Measurements from ENCODE around the gene TTLL4.

DNA sequence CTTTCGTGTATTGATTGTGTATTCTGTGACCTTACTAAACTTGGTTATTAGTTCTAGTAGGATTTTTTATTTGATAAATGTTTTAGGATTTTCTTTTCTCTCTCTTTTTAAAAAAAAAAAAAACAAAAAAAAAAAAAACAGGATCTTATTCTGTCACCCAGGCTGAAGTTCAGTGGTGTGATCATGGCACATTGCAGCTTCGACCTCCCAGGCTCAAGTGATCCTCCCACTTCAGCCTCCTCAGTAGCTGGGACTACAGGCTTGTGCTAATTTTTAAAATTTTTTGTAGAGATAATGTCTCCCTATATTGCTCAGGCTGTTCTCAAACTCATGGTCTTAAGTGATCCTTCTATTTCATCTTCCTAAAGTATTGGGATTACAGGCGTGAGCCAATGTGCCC is 19.0 kb downstream of the TTLL4 start:
- TF ChIP-seq, protein P1, sequence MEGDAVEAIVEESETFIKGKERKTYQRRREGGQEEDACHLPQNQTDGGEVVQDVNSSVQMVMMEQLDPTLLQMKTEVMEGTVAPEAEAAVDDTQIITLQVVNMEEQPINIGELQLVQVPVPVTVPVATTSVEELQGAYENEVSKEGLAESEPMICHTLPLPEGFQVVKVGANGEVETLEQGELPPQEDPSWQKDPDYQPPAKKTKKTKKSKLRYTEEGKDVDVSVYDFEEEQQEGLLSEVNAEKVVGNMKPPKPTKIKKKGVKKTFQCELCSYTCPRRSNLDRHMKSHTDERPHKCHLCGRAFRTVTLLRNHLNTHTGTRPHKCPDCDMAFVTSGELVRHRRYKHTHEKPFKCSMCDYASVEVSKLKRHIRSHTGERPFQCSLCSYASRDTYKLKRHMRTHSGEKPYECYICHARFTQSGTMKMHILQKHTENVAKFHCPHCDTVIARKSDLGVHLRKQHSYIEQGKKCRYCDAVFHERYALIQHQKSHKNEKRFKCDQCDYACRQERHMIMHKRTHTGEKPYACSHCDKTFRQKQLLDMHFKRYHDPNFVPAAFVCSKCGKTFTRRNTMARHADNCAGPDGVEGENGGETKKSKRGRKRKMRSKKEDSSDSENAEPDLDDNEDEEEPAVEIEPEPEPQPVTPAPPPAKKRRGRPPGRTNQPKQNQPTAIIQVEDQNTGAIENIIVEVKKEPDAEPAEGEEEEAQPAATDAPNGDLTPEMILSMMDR (IDR thresholded peaks at IDR 0.05), result no peak
- TF ChIP-seq, protein P2, sequence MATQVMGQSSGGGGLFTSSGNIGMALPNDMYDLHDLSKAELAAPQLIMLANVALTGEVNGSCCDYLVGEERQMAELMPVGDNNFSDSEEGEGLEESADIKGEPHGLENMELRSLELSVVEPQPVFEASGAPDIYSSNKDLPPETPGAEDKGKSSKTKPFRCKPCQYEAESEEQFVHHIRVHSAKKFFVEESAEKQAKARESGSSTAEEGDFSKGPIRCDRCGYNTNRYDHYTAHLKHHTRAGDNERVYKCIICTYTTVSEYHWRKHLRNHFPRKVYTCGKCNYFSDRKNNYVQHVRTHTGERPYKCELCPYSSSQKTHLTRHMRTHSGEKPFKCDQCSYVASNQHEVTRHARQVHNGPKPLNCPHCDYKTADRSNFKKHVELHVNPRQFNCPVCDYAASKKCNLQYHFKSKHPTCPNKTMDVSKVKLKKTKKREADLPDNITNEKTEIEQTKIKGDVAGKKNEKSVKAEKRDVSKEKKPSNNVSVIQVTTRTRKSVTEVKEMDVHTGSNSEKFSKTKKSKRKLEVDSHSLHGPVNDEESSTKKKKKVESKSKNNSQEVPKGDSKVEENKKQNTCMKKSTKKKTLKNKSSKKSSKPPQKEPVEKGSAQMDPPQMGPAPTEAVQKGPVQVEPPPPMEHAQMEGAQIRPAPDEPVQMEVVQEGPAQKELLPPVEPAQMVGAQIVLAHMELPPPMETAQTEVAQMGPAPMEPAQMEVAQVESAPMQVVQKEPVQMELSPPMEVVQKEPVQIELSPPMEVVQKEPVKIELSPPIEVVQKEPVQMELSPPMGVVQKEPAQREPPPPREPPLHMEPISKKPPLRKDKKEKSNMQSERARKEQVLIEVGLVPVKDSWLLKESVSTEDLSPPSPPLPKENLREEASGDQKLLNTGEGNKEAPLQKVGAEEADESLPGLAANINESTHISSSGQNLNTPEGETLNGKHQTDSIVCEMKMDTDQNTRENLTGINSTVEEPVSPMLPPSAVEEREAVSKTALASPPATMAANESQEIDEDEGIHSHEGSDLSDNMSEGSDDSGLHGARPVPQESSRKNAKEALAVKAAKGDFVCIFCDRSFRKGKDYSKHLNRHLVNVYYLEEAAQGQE (IDR thresholded peaks at IDR 0.05; ENCODE audit: low read depth, low read length), result no peak
- no peak for TF ChIP-seq EP300 (IDR thresholded peaks at IDR 0.05; ENCODE audit: borderline replicate concordance in 1 of 2, low read depth in 1 of 2, low read length in 1 of 2)
- no peak for TF ChIP-seq FOSL2 (IDR thresholded peaks at IDR 0.05; ENCODE audit: borderline replicate concordance, low read depth)
- TF ChIP-seq, protein P3, sequence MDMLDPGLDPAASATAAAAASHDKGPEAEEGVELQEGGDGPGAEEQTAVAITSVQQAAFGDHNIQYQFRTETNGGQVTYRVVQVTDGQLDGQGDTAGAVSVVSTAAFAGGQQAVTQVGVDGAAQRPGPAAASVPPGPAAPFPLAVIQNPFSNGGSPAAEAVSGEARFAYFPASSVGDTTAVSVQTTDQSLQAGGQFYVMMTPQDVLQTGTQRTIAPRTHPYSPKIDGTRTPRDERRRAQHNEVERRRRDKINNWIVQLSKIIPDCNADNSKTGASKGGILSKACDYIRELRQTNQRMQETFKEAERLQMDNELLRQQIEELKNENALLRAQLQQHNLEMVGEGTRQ (IDR thresholded peaks at IDR 0.05; ENCODE audit: borderline replicate concordance, low read depth, low read length), result no peak
- no peak for TF ChIP-seq NFIC (IDR thresholded peaks at IDR 0.05; ENCODE audit: borderline replicate concordance)
- TF ChIP-seq RFX5 (IDR thresholded peaks at IDR 0.05; ENCODE audit: low read length), result no peak
- TF ChIP-seq GABPA (IDR thresholded peaks at IDR 0.05; ENCODE audit: low read depth), result no peak
- no peak for TF ChIP-seq ELF1 (IDR thresholded peaks at IDR 0.05)
- TF ChIP-seq POLR2AphosphoS5 (IDR thresholded peaks at IDR 0.05; ENCODE audit: low read depth, low read length), result no peak
- no peak for TF ChIP-seq FOXJ3 (CRISPR knock-in tag; IDR thresholded peaks at IDR 0.05)
- no peak for TF ChIP-seq YY1 (IDR thresholded peaks at IDR 0.05; ENCODE audit: low read depth)
- no peak for TF ChIP-seq TEAD4 (IDR thresholded peaks at IDR 0.05; ENCODE audit: borderline replicate concordance, insufficient read depth)
- TF ChIP-seq CHD2 (IDR thresholded peaks at IDR 0.05; ENCODE audit: low read length, partially characterized antibody), result no peak

All from SK-N-SH (cell line).